ENCODE data around the gene KPNA4.

- TF ChIP-seq ZFP3 (CRISPR knock-in tag; IDR thresholded peaks at IDR 0.05) (no peak), ZNF565 (CRISPR knock-in tag; conservative IDR thresholded peaks at IDR 0.05; ENCODE audit: low read depth) (no peak), RARB (CRISPR knock-in tag; IDR thresholded peaks at IDR 0.05) (no peak), GLIS3 (CRISPR knock-in tag; IDR thresholded peaks at IDR 0.05) (no peak), ZC3H10 (CRISPR knock-in tag; IDR thresholded peaks at IDR 0.05) (no peak), ISL1 (CRISPR knock-in tag; IDR thresholded peaks at IDR 0.05) (no peak), ESRRG (CRISPR knock-in tag; IDR thresholded peaks at IDR 0.05) (no peak)
- TF ChIP-seq, protein P1, sequence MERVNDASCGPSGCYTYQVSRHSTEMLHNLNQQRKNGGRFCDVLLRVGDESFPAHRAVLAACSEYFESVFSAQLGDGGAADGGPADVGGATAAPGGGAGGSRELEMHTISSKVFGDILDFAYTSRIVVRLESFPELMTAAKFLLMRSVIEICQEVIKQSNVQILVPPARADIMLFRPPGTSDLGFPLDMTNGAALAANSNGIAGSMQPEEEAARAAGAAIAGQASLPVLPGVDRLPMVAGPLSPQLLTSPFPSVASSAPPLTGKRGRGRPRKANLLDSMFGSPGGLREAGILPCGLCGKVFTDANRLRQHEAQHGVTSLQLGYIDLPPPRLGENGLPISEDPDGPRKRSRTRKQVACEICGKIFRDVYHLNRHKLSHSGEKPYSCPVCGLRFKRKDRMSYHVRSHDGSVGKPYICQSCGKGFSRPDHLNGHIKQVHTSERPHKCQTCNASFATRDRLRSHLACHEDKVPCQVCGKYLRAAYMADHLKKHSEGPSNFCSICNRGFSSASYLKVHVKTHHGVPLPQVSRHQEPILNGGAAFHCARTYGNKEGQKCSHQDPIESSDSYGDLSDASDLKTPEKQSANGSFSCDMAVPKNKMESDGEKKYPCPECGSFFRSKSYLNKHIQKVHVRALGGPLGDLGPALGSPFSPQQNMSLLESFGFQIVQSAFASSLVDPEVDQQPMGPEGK (CRISPR knock-in tag; IDR thresholded peaks at IDR 0.05; ENCODE audit: borderline replicate concordance) = no peak
Measured at GRCh38 chr3:160576621-160577020, 11.2 kb upstream of the KPNA4 start.

Data from SK-N-SH treated with all-trans-retinoic acid at 6 μM for 48 hours (cell line).